GM12874 (cell line): ENCODE measurements around the gene COQ6.

Experiments used
- TF ChIP-seq, protein P1 (sequence below): IDR thresholded peaks from 2 replicates; pipeline ENCODE4 v1.5.1; 2011; ENCODE audit warnings: low read depth, mild to moderate bottlenecking, control low read depth, low read length, moderate library complexity; ENCODE audit not compliant: insufficient read depth

The COQ6 gene

DNA sequence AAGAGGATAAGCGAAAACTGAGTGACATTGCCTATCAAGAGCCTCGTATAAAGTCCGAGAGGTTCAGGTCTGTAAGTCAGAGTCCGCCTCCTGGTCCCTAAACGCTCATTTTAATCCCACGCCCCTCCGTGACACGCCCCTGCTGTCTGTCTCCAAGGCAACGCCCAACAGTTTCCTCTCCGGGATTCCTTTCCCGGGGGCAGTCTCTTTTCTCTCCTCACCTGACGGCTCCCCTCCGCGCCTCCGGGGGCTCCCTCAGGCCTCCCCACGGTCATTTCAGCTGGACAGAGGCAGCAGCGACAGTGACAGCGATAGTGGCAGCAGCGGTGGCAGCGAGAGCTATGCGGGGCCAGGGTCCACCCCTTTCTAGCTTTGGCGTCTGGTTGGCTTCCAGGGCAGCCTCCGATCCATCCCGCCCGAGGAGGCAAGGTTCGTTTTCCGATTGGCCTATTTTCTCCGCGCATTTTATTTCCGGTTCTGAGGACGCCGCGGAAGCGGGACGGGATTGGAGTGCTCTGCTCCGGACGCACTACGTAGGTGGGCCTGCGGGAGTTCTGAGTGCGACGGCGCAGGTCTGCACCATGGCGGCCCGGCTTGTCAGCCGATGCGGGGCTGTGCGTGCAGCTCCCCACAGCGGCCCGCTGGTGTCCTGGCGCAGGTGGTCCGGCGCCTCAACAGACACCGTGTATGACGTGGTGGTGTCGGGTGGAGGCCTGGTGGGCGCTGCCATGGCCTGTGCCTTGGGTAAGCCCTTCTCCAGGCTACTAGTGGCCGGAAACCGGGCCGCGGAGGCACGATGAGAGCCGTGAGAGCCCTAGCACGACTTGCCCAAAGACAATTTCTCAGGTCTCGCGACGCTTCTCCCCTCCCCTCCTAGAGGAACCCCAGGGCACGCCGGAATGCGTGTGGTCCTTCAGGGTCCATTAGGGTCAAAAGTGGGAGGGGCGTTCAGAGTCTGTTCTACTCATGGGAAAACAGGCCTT, at the start of gene COQ6, which contains the start of gene FAM161B:
Gene COQ6, plus strand, starts transcription at position 551 of the 983 bp plus-strand sequence. Its CDS starts 31 bp downstream, at position 582.
Gene FAM161B, minus strand, starts transcription at position 343 of the 983 bp plus-strand sequence. Its CDS starts 68 bp downstream, at position 275.
- TF ChIP-seq, protein P1, sequence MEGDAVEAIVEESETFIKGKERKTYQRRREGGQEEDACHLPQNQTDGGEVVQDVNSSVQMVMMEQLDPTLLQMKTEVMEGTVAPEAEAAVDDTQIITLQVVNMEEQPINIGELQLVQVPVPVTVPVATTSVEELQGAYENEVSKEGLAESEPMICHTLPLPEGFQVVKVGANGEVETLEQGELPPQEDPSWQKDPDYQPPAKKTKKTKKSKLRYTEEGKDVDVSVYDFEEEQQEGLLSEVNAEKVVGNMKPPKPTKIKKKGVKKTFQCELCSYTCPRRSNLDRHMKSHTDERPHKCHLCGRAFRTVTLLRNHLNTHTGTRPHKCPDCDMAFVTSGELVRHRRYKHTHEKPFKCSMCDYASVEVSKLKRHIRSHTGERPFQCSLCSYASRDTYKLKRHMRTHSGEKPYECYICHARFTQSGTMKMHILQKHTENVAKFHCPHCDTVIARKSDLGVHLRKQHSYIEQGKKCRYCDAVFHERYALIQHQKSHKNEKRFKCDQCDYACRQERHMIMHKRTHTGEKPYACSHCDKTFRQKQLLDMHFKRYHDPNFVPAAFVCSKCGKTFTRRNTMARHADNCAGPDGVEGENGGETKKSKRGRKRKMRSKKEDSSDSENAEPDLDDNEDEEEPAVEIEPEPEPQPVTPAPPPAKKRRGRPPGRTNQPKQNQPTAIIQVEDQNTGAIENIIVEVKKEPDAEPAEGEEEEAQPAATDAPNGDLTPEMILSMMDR: 0 out of 2 replicates have a peak, but pooled peaks have one; percentile 18

DNA sequence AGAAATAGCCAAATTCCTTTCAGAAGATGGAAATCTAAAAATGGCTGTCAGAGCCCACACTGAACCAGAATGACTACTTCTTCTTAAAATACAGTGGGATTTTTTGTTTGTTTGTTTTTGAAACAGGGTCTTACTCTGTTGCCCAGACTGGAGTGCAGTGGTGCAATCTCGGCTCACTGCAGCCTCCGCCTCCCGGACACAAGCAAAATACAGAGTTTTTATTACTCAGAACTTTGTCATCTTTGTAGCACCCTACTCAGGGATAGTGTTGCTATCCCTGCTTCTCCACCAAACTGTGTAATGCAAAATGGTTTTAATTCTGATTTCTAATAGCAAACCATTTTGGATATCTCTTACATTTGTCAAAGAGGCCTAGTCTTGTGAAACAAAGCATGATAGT, 47.1 kb upstream of the COQ6 start:
- TF ChIP-seq, protein P1: no peak

- TF ChIP-seq, protein P1: no peak
Measured at GRCh38 chr14:73909681-73910080, 40.4 kb upstream of the COQ6 start.

GRCh38 chr14:73913256-73913655, 36.8 kb upstream of the COQ6 start:
- TF ChIP-seq, protein P1: no peak

- TF ChIP-seq, protein P1: no peak
Measured at GRCh38 chr14:73916324-73916723, 33.8 kb upstream of the COQ6 start.

DNA sequence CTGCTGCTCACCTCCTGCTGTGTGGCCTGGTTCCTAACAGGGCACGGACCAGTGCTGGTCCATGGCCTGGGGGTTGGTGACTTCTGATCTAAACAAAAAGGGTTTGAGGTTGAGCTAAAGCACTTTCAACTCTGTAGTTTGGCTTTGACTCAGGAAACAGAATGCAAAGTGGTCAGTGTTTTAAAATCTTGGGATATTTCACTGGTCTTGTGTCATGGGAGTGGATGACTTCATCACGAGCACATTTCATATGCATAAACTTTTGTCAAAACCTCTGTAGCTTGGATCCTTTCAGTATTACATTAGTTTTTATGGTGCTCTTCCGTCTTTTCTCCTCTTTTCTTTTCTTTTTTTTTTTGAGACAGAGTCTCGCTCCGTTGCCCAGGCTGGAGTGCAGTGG, 25.8 kb upstream of the COQ6 start:
- TF ChIP-seq, protein P1: no peak

DNA sequence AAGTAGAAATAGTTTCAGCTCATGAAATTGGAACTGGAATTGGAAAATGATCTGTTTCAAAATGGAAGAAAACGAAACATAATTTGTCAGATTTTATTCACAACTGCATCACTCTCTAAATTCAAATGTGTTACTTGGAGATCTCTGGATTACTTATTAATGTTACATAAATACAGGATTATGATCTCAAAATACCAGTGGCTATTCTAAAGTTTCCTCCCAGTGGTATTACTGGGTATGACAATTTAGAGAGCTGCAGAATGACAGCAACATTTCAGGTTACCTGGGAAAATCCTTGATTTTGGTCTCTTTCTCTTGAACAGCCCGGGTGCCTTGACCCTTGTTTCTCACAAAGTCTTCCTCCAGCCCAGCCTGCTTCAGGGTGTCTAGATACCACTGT, 14.4 kb upstream of the COQ6 start:
- TF ChIP-seq, protein P1: peak; percentile 20; the same call in 1 of the 2 replicates
